ENCODE measurements around the gene TRIL.
A peak's percentile ranks its signal among the peaks of the same experiment; 100 is the strongest.

Gene TRIL

DNA sequence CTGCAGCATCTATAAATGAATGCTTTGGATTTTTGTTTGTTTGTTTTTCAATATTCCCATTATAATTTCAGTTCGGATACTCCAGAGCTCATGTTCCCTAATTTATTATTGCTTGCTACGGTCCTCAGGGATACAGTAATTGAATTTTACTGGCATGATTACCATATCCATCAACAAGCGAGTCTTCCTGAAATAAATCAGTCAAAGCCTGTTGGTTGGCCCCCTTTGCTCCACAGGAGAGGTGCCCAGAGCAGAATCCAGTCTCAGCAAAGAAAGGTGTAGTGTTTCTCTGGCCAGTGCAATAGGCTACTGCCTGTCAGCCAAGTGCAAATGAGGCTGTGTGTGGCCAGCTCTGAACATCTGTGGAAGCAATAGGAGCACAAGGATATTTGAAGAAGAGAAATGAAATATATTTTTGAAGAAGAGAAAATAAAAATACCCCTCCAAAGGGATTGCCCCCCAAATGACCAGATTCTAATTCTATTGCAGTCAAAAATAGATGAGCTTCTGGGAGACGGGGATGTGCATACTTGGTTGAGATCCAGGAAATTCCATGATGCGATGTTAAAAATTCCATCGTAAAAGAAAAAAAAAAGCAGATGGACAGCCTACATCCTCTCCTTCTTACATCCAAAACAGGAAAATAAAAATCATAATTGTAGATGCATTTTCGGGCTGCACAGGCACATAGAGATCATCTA is 18.1 kb downstream of the TRIL start:
- no peak for DNase-seq

DNA sequence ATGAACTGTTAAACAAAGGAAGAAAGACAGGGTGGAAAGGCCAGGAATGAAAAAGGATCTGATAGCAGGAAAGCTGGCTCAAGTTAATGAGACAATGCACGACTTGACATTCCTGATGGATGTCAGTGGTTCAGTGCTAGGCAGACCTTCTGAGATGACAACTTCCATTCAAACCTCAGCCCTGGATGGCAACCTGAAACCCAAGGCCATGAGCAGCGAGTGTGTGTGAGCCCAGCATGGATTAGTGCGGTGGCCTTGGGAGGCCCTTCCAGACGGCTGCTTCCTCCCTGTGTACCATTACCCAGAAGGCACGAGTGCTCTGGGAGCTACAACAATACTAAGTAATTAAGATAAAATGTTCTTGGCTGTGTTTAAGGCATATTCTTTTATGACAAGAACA is 18.8 kb downstream of the TRIL start:
- no peak for DNase-seq

DNA sequence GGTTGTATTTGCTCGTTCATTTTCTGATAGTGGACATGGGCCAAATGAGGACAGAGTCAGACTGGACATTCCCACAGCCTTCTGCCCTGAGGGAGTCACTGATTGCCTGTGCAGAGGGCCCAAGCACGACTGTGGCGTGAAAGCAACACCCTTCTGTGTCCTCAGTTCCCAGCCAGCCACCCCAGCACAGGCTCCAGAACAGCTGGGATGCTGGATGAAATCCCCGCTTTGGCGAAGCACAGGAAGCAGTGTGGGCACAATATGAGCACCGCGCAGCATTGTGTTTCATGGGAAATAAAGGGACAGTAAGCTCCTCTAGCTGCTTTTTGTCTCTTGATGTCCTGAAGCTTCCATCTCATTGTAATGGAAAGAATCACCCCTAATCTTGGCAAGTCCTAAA is 20.5 kb downstream of the TRIL start:
- DNase-seq, result no peak

DNA sequence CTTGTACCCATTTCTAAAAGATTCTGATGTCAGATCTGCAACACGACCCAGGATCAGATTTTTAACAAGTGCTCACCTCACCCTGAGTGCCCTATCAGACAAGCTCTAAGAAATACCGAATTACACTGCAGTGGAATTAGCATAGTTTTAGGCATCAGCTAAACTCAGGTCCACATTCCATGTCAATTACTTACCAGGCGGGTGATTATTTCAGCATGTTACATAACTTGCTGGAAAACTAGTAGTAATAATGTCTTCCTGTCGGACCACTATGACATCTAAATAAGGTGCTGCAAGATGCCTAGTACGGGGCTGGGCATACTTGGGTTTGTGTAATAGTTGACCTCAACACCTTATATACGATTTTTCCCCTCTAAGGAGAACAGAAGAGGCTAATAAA is 21.0 kb downstream of the TRIL start:
- no peak for DNase-seq

DNA sequence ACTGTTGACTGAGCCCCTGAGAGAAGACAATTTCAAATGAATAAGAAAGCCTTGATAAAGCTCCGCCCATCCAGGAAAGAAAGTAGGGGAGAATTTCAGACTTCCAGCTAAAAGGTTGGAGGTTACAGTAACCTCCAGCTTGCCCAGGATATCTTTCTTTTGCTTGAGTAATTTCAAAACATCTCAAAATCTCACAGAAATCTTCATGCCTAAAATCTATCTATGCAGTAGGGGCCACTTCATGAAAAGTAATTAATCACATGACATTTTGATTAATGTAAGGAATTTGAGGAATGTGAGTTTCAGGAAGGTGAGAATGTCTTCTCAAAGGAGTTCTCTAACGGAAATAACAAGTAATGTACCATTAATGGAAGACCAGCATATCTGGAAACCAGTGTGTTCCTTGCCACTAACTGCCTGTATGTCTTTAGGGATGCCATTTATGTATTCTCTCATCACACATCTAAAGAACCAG is 24.2 kb downstream of the TRIL start:
- DNase-seq, result no peak

DNA sequence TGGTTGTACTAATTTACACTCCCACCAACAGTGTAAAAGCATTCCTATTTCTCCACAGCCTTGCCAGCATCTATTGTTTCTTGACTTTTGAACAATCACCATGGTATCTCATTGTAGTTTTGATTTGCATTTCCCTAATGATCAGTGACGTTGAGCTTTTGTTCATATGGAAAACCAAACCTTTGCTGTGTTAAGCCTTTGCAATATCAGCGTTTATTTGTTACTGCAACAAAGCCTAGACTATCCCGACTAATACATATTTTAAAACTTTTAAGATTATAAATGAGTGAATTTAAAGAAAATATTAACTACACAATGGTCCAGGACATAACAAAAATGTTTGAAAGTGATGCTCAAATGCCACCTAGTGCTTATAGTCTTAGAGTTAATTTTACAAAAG is 26.6 kb downstream of the TRIL start:
- DNase-seq, result no peak

DNA sequence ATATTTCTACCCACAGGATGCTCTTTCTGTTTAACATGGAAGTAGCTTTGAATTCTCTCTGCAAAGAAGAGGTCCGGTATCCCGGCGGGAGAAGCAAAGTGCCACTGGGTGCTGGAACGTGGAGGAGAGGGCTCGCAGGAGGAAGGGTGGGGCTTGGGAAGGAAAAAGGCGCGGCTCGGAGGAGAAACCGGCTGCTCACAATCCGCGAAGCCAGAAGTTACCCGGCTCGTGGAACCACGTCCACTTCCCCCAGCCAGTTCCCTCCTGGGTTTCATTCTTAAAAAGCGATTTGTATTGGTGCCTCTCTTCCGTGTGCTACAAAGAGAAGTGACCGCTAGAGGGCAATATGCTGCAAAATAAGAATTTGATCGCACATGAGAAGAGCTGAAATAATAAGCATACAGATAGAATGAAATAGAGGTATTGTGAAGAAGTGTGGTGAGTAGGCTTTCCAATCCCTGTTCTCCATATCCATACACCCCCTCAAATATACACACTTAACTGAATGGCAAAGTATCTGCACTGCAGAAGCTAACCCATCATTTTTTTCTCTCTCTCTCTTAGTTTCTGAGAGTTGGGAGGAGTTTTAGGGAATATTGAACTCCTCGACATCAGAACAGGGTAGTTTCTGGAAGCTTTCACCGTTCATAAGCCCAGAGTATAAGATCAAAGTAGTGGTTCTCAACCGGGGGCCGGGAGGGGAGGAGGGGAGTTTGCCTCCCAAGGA is 31.1 kb downstream of the TRIL start:
- peak; percentile 85 for DNase-seq

DNA sequence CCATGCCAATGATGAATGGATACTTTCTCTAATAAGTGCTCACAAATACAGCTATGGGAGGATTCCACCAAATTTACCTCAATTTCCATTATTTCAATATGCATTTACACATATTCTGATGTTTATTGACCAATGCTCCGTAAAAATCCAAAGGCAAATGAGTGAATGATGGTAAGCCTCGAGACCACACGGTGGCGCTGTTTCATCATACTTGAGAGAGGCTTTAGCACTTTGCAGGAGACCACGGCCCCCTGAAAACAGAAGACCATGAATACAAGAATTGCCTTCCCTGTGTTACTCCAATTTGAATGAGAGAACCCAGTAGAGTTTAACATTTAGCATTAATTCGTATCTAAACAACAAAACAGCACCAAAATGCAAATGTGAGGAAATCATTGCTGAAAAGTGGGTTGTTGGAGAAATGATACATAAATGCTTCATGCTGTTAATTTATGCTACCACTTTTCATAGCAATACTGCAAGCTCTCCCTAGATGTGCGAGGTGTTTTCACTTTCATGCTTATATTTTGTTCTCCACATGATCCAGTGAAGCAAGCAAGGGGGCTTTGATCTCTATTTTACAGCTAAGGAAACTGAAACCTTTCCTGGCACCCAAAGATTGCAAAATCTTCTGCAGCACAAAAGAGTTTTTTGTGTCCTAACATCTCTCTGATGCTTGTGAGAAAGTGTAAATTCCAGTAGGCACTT is 35.4 kb downstream of the TRIL start:
- DNase-seq, result peak; percentile 44

DNA sequence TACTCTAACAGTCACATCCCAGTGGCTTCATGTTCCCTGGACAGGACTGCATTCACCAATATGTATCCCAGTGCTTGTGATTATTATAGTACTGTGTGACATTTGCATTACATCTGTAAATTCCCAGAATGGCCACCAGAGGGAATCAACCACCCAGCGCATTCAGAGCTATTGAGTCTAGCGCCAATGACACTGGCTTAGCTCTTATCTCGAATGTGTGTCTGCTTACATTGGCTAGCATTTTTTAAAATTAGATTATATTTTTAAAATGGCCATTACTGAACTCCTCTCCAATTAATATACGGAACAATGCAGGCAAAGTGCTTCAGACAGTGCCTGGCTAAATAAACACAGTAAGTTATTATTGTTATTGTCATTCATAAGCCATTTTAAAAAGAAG is 36.3 kb downstream of the TRIL start:
- DNase-seq, result peak; percentile 68

DNA sequence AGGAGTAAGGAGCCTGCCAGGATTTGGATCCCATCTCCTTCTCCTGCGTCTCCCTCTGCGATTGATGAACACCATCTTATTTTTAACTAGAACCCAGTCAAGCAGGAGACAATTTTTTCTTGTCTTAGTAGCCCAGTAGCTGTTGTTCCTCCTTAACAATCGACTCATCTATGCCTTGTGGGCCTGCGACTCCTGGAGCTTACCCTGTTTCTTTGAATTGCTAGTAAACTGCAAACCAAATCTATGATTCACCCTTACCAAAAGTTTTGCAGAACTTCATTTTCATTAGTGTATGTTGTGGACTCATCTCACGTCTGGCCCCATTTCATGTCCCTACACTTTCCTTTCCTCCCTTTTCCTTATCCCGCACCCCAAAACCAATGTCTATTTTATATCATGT is 37.7 kb downstream of the TRIL start:
- no peak for DNase-seq

DNA sequence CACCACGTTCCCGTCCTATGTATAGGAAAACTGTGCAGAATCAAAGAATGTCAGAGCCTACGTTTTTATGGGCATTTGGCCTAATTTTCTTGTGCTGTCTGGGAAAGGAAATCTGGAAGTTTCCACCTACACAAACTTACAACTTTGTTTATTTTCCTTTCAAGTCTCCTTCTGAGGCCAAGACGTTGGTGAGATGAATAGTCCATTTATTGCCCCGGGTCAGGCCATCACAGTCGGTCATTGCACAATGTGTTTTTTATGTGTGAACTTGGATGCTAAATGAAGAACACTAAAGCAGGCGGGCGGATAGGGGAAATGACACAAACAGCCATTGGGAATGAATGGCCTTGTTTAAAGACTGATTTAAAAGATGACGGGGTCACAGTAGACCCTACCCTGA is 38.6 kb downstream of the TRIL start:
- DNase-seq, result no peak

DNA sequence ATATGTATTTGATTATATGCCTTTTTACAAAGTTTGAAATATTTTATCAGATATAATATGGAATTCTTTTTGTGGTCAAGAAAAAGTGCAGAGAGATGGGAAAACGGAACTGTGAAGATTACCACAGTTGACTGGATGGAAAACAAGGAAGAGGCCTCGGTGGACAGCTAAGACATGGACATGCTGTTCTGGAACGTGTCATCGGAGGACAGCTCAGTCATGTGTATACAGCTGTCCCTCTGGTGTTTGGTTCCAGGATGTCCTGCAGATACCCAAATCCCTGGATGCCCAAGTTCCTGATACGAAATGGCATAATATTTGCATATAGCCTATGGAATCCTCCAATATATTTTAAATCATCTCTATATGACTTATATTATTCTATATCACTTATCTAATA is 49.4 kb downstream of the TRIL start:
- no peak for DNase-seq

DNA sequence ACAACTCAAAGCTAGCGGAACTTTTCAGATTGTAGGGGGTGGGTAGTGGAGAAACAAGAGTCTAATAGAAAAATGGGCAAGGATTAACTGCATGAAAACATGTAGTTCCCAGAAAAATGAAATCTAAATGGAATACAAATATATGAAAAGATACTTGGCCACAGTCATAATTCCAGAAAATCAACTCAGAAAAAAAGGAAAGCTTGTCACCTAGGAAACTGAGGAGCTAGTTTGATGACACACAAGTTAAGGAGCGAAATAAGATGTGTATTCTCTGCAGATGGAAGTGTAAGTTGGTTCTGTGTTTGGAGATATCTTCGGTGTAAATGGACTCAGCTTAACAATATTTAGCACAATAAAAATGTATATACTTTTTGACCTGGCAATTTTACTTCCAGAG is 52.7 kb downstream of the TRIL start:
- DNase-seq, result no peak

DNA sequence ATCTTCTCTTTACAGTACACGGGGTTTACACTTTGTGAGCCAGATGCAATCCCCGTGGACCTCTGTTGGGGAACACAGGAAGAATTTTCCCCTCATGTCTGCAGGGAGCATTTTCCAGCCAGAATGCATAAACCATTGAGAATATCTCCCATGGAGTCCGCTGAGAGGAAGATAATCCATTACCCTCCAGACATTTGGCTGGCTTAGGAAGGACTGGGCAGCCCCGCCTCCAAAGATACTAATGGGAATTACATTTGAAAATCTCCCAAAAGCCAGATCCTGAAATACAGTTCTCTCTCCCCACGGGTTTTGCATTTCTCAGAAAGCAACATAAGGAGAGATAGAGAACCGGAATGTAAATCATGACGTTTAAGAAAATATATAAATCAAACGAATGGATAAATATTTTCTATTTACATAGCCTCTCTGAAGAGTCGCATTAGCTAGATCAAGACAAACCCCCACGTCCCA is 53.5 kb downstream of the TRIL start:
- DNase-seq, result peak; percentile 8

DNA sequence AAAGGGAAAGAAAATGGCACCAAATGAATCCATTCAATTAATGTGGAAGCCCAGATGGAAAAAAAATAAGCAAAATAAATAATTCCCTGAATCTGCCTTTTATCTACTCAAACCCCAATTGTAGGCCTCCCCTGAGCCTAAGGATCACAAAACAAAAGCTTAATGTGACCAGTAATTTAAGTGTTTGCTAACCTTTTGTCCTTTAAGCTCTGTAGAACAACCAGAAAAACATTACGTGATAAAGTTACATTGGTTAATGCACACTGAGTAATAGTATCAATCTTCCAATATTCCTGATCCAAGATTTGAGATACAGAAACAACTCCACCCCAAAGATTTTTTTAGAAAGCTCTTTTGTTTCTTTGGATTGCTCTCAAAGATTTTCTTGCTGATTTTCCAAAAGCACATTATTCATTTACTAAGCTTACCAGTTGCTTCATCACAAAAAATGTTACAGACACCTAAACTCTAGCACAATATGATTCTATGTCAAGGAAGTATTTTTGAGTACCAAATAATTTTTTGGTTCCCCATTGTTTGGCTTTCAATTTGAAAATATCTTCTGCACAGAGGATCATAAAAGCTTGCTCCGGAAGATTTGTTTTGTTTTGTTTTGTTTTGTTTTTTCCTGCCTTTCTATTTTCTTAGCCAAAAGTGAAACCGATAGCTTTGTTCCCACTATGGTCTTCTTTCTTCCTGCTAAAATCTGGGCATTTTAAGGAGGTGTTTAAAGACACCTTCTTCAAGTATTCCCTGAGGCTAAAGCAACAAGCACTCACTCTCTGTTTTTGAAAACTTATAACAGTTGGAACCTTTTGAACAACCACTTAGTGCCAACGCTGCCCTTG is 54.2 kb downstream of the TRIL start:
- DNase-seq, result no peak
